ENCODE data around the gene TENT4B.

- no peak for TF ChIP-seq POLR2AphosphoS5 (IDR thresholded peaks at IDR 0.05; ENCODE audit: borderline replicate concordance, low read depth, low read length)
- TF ChIP-seq EZH2 (IDR thresholded peaks at IDR 0.05), result no peak
Measured at GRCh38 chr16:50275098-50275415, 122.0 kb downstream of the TENT4B start.
